ENCODE results near the gene SPATA24.
"Not testable (repeated sequence)": the region's sequence is repeated elsewhere in the genome, so short reads cannot be mapped to it uniquely, and the experiment has no call there.

Gene SPATA24

GRCh38 chr5:139381837-139382761 lies 21.8 kb downstream of the SPATA24 start:
- no peak for DNase-seq

- DNase-seq = no peak
These were observed 24.1 kb downstream of the SPATA24 start for GRCh38 chr5:139379626-139380449.

- no peak for DNase-seq
These were observed 24.9 kb downstream of the SPATA24 start for GRCh38 chr5:139378941-139379361.

GRCh38 chr5:139378101-139378825 lies 25.6 kb downstream of the SPATA24 start:
- no peak for DNase-seq

GRCh38 chr5:139377226-139377625 lies 26.7 kb downstream of the SPATA24 start:
- DNase-seq = no peak

GRCh38 chr5:139376364-139376763 lies 27.5 kb downstream of the SPATA24 start:
- no peak for DNase-seq

- DNase-seq = no peak
These were observed 29.0 kb downstream of the SPATA24 start for GRCh38 chr5:139374909-139375308.

GRCh38 chr5:139371482-139372435 lies 32.1 kb downstream of the SPATA24 start:
- DNase-seq = no peak

GRCh38 chr5:139369181-139369580 lies 34.7 kb downstream of the SPATA24 start:
- DNase-seq = no peak

GRCh38 chr5:139368613-139369012 lies 35.3 kb downstream of the SPATA24 start:
- no peak for DNase-seq

- no peak for DNase-seq
These were observed 39.4 kb downstream of the SPATA24 start for GRCh38 chr5:139364466-139364865.

GRCh38 chr5:139363937-139364336 lies 40.0 kb downstream of the SPATA24 start:
- no peak for DNase-seq

GRCh38 chr5:139361835-139362429 lies 42.0 kb downstream of the SPATA24 start:
- no peak for DNase-seq

- no peak for DNase-seq
These were observed 43.5 kb downstream of the SPATA24 start for GRCh38 chr5:139360384-139360783.

- DNase-seq = no peak
These were observed 45.8 kb downstream of the SPATA24 start for GRCh38 chr5:139358064-139358463.

GRCh38 chr5:139355900-139356299 lies 48.0 kb downstream of the SPATA24 start:
- not testable (repeated sequence) for DNase-seq

- DNase-seq = no peak
These were observed 49.7 kb downstream of the SPATA24 start for GRCh38 chr5:139354186-139354585.

GRCh38 chr5:139347863-139348262 lies 56.0 kb downstream of the SPATA24 start:
- not testable (repeated sequence) for DNase-seq
